ENCODE data around the gene ZFYVE1.
A peak's percentile ranks its signal among the peaks of the same experiment; 100 is the strongest.
"Not testable (repeated sequence)": the region's sequence is repeated elsewhere in the genome, so short reads cannot be mapped to it uniquely, and the experiment has no call there.

Gene ZFYVE1

DNA sequence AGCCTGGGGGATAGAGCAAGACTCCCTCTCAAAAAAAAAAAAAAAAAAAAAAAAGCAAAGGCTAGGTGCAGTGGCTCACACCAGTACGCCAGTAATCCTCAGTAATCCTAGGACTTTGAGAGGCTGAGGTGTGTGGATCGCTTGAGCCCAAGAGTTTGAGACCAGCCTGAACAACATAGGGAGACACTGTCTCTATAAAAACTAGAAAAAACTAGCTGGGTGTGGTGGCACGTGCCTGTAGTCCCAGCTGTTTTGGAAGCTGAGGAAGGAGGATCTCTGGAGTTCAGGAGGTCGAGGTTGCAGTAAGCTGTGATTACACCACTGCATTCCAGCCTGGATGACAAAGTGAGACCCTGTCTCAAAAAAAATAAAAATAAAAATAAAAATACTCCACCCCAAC is 22.5 kb upstream of the ZFYVE1 start:
- Histone ChIP-seq H3K79me2 (ENCODE audit: low read length) (no peaks in the 10 kb centered on the region), H3K4me3 (ENCODE audit: low read length) (no peak overlapping the region), H4K20me1 (ENCODE audit: insufficient read depth, low read length) (no peaks in the 10 kb centered on the region), H3K4me1 (ENCODE audit: low read length) (no peaks in the 10 kb centered on the region), H3K9me2 (replicated peaks; ENCODE audit: insufficient read depth, low read length) (no peaks in the 10 kb centered on the region), H3K9me3 (replicated peaks; ENCODE audit: insufficient read depth, low read length) (no peaks in the 10 kb centered on the region), H3K36me3 (replicated peaks; ENCODE audit: insufficient read depth, low read length) (no peaks in the 10 kb centered on the region), H3F3A (ENCODE audit: insufficient read depth, low read length) (no peaks in the 10 kb centered on the region), H3K9ac (ENCODE audit: low read length) (no peak overlapping the region), H3K27me3 (replicated peaks; ENCODE audit: insufficient read depth, low read length) (no peaks in the 10 kb centered on the region), H3K27ac (ENCODE audit: low read length) (no peak overlapping the region), H3K4me2 (ENCODE audit: low read depth, low read length) (no peak overlapping the region), H2AFZ (ENCODE audit: low read length) (no peak overlapping the region)
- no peak for DNase-seq
- TF ChIP-seq EZH2phosphoT487 (IDR thresholded peaks at IDR 0.05; ENCODE audit: low read length) (no peak), EZH2 (optimal IDR thresholded peaks at IDR 0.05; ENCODE audit: low read depth, low read length) (no peak)

DNA sequence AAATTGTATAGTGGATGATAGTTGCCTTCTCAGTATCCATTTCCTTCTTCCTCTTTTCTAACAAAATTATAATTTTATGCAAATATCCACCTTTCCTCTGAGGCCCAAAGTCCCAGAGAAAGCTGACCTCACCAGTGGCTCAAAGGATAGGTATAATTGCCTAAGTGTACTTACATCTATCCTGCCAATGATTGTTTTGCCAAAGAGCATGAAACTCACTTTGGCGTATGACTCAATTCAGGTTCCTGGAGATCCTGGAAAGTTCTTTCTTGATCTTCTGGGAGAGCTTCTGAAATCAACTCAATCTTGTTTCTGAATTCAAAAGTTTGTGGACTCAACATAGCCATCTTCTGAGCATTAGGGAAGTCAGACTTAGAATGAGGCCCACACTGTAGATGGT is 20.9 kb upstream of the ZFYVE1 start:
- Histone ChIP-seq H3K9me2 (replicated peaks; ENCODE audit: insufficient read depth, low read length) (no peaks in the 10 kb centered on the region), H3K9ac (ENCODE audit: low read length) (no peak overlapping the region), H2AFZ (ENCODE audit: low read length) (no peak overlapping the region), H3K4me2 (ENCODE audit: low read depth, low read length) (no peak overlapping the region), H3K27me3 (replicated peaks; ENCODE audit: insufficient read depth, low read length) (no peaks in the 10 kb centered on the region), H4K20me1 (ENCODE audit: insufficient read depth, low read length) (no peaks in the 10 kb centered on the region), H3K79me2 (ENCODE audit: low read length) (no peaks in the 10 kb centered on the region), H3K36me3 (replicated peaks; ENCODE audit: insufficient read depth, low read length) (no peaks in the 10 kb centered on the region), H3K27ac (ENCODE audit: low read length) (no peak overlapping the region), H3F3A (ENCODE audit: insufficient read depth, low read length) (no peaks in the 10 kb centered on the region), H3K9me3 (replicated peaks; ENCODE audit: insufficient read depth, low read length) (no peaks in the 10 kb centered on the region), H3K4me1 (ENCODE audit: low read length) (no peaks in the 10 kb centered on the region), H3K4me3 (ENCODE audit: low read length) (no peak overlapping the region)
- DNase-seq: no peak
- TF ChIP-seq EZH2 (optimal IDR thresholded peaks at IDR 0.05; ENCODE audit: low read depth, low read length): no peak
- TF ChIP-seq, protein P1, sequence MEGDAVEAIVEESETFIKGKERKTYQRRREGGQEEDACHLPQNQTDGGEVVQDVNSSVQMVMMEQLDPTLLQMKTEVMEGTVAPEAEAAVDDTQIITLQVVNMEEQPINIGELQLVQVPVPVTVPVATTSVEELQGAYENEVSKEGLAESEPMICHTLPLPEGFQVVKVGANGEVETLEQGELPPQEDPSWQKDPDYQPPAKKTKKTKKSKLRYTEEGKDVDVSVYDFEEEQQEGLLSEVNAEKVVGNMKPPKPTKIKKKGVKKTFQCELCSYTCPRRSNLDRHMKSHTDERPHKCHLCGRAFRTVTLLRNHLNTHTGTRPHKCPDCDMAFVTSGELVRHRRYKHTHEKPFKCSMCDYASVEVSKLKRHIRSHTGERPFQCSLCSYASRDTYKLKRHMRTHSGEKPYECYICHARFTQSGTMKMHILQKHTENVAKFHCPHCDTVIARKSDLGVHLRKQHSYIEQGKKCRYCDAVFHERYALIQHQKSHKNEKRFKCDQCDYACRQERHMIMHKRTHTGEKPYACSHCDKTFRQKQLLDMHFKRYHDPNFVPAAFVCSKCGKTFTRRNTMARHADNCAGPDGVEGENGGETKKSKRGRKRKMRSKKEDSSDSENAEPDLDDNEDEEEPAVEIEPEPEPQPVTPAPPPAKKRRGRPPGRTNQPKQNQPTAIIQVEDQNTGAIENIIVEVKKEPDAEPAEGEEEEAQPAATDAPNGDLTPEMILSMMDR (IDR thresholded peaks at IDR 0.05; ENCODE audit: low read length): no peak
- TF ChIP-seq EZH2phosphoT487 (IDR thresholded peaks at IDR 0.05; ENCODE audit: low read length): no peak

DNA sequence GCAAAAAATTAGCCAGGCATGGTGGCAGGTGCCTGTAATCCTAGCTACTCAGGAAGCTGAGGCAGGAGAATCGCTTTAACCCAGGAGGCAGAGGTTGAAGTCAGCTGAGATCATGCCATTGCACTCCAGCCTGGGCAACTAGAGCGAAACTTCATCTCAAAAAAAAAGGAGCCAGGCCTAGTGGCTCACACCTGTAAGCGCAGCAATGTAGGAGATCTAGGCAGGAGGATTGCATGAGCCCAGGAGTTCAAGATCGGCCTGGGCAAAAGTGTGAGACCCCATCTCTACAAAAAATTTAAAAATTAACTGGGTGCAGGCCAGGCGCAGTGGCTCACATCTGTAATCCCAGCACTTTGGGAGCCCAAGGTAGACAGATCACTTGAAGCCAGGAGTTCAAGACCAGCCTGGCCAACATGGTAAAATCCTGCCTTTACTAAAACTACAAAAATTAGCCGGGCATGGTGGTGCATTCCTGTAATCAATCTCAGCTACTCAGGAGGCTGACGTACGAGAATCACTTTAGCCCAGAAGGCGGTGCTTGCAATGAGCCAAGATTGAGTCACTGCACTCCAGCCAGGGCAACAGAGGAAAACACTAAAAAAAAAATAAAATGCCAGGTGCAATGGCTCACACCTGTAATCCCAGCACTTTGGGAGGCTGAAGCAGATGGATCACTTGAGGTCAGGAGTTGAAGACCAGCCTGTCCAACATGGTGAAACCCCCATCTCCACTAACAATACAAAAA is 10.0 kb upstream of the ZFYVE1 start:
- H3K4me1 ChIP-seq (ENCODE audit: low read length); H3F3A ChIP-seq (ENCODE audit: insufficient read depth, low read length); H2AFZ ChIP-seq (ENCODE audit: low read length); H4K20me1 ChIP-seq (ENCODE audit: insufficient read depth, low read length); H3K9me3 ChIP-seq (replicated peaks; ENCODE audit: insufficient read depth, low read length); H3K9ac ChIP-seq (ENCODE audit: low read length); H3K27me3 ChIP-seq (replicated peaks; ENCODE audit: insufficient read depth, low read length); H3K27ac ChIP-seq (ENCODE audit: low read length); DNase-seq; H3K79me2 ChIP-seq (ENCODE audit: low read length); H3K36me3 ChIP-seq (replicated peaks; ENCODE audit: insufficient read depth, low read length); H3K9me2 ChIP-seq (replicated peaks; ENCODE audit: insufficient read depth, low read length); H3K4me3 ChIP-seq (ENCODE audit: low read length); H3K4me2 ChIP-seq (ENCODE audit: low read depth, low read length): not testable (repeated sequence)

DNA sequence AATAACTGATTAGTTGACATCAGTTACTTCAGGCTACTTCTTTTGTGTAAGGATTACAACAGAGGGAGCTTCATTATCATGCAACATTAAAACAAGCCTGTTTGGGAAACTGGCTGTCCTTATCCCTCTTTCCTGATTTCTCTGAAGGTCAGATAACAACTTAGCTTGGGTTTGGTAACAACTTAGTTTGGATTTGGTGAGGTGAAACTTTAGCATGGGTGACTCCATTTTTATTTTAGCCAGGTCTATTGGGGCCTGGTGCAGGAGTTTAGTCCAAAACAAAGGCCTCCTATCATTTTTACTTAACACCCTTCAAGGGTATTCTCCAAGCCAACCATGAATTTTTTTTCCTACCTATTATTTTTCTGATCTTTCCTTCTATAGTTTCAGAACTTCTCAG is 1.1 kb upstream of the ZFYVE1 start:
- no peak overlapping the region for H3K9ac ChIP-seq (ENCODE audit: low read length)
- H3K9me3 ChIP-seq (replicated peaks; ENCODE audit: insufficient read depth, low read length): no peaks in the 10 kb centered on the region
- no peak overlapping the region for H3K27ac ChIP-seq (ENCODE audit: low read length)
- H3K4me1 ChIP-seq (ENCODE audit: low read length): no peaks in the 10 kb centered on the region
- peak overlapping the region; percentile 91; the same call in 1 of the 2 replicates for H3K4me2 ChIP-seq (ENCODE audit: low read depth, low read length)
- no peak for DNase-seq
- no peaks in the 10 kb centered on the region for H3K9me2 ChIP-seq (replicated peaks; ENCODE audit: insufficient read depth, low read length)
- H3K27me3 ChIP-seq (replicated peaks; ENCODE audit: insufficient read depth, low read length): no peaks in the 10 kb centered on the region
- no peaks in the 10 kb centered on the region for H4K20me1 ChIP-seq (ENCODE audit: insufficient read depth, low read length)
- no peaks in the 10 kb centered on the region for H3F3A ChIP-seq (ENCODE audit: insufficient read depth, low read length)
- H3K79me2 ChIP-seq (ENCODE audit: low read length): peaks cover 10% of the 10 kb centered on the region
- peak overlapping the region; percentile 77; the same call in 1 of the 2 replicates for H3K4me3 ChIP-seq (ENCODE audit: low read length)
- TF ChIP-seq, protein P1 (IDR thresholded peaks at IDR 0.05; ENCODE audit: low read length): no peak
- TF ChIP-seq EZH2 (optimal IDR thresholded peaks at IDR 0.05; ENCODE audit: low read depth, low read length): no peak
- no peak for TF ChIP-seq EZH2phosphoT487 (IDR thresholded peaks at IDR 0.05; ENCODE audit: low read length)
- no peaks in the 10 kb centered on the region for H3K36me3 ChIP-seq (replicated peaks; ENCODE audit: insufficient read depth, low read length)
- no peak overlapping the region for H2AFZ ChIP-seq (ENCODE audit: low read length)
